DMS53 treated with DMSO at 0.1 percent for 48 hours (cell line): ENCODE measurements around the gene AOPEP.

Source experiments
- DNase-seq: peaks from one replicate; lab custom pipeline; 2025; ENCODE audit not compliant: unreplicated experiment; lab: John Stamatoyannopoulos, UW

Gene AOPEP

DNA sequence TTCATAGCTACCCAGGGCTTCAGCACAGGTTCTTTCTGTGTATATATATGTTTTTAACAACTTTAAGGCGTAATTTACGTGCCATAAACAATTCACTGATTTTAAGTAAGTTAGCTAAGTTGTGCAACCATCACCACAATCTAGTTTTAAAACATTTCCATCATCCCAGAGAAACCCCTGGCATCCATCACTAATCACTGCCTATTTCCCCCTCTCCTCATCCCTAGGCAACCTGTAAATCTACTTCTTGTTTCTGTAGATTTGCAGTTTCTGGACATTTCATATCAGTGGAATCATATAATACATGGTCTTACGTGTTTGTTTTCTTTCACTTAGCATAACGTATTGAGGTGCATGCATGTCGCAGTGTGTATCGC lies 299.6 kb downstream of the AOPEP start:
- no peak for DNase-seq

GRCh38 chr9:95027914-95028852 lies 301.7 kb downstream of the AOPEP start:
- peak; percentile 55 for DNase-seq

GRCh38 chr9:95028853-95029219 lies 302.3 kb downstream of the AOPEP start:
- DNase-seq, result peak; percentile 47

DNA sequence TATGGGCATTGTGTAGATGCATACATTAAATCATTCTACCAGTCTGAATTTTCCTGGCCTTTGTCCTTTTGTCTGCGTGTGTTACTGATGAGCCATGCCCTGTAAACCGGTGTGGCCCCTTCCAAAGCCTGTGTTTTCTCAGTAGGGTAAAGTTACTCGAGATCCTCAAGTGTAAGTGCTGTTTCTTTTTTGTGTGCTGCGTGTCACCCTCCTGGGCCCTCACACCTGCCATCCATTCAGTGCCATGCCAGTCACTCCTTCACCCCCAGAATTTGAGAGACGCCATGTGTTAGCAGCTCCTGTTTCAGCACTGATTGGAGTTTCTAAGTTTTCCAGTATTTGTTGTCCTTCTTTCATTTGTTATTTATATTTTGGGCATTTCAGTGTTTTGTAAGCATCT lies 302.8 kb downstream of the AOPEP start:
- DNase-seq, result peak; percentile 40

GRCh38 chr9:95029720-95030119 lies 303.2 kb downstream of the AOPEP start:
- DNase-seq, result no peak

DNA sequence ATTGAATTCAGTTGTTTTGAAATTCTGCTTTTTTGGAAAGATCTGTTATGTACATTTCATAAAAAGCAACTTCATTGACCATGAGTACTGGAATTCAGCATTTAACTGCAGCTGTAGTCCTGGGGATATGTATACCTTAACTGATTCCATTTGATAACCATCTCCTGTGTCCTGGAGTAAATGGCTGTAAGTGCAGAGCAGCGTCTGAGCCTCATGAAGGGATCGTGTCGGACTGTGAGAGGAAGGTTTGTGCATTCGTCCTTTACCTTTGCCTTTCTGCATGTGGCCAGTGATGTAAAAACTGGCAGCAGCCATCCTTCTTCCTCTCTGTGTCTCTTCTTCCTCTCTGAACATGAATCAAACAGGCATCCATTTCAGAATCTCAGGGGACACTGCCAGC lies 303.8 kb downstream of the AOPEP start:
- no peak for DNase-seq

DNA sequence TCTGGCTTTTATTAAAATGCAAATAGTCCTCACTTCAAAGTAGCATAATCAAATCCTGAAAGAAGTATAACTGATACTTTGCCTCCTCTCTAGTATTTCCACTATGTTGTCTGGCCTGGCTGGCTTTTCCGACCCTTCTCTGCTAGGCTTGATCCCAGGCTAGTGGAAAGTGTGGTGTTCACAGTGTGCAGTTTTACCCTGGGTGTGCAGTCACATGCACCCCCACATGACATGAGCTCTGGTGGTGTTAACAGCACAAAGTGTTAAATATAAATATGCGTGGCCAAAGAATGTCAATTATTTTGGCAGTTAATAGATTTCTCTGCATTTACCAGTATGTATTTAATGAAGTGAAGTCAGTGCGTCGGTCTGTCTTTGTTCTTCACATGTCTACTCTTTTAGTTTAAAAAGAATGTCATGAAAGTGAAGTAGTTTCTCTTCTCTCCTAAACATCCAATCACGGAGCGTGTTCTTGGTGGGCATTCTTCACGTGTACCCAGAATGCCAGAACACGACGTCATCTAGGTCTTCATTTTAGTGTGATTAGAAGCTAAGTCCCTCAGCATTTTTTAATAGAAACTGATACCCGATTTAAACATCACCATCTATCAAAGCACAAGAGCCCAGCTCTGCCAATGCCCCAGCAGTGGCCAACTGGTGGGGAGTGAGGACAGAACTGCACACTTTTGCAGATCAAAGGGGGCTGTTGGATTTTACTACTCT lies 304.6 kb downstream of the AOPEP start:
- peak; percentile 54 for DNase-seq

GRCh38 chr9:95031711-95032461 lies 305.4 kb downstream of the AOPEP start:
- peak; percentile 91 for DNase-seq

DNA sequence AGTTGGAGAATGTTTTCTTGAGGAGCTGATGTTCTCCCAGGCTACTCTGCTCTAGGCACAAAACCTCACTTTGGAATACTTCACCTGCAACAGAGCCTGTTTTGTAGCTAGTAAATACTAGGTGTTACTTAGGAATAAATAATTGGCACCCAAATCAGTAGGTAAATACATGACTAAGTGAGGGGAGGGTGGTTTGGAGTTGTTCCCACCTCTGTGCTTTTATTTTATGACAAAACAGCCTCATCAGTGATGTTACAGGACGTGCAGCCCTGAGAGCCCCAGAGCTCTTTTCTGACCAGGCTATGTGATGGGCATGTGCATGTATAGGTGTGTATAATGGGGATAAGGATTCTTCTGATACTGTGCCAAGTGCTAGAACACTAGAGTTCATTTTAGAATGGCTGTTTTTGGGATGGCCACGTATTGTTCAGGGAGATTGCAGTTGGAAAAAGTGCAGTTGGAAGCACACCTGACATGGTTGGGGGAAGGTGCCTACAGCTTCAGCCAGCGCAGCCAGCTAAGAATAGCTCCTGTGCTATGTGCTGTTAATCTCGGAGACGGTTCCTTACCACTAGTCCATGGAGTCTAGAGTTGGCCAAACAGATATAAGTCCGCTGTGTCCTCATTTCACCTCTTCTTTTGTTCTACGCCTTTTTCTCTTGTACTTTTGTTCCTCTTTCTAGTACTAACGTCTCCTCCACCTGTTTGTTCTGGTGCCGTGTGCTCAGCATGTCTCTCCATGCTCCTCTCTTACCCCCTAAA lies 306.3 kb downstream of the AOPEP start:
- DNase-seq, result peak; percentile 41

GRCh38 chr9:95035846-95036245 lies 309.3 kb downstream of the AOPEP start:
- no peak for DNase-seq

DNA sequence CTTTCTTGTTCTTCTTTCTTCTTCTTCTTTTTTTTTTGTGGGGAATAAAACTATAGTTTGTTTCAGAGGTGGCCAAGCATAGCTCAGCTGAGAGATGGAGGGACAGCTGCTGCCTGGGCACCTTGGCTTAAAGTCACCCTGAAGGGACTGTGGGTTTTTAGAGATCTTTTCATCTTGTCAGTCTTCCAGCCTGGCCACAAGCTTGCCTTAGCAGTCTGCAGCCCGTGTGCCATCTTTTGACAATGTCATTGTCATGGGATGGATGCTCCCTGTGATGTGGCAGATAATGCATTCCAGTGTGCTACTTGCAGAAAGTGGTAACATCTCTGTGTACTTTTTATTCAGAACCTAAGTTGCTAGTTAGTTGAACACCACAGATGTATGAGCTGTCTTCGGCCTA lies 310.2 kb downstream of the AOPEP start:
- DNase-seq, result no peak

DNA sequence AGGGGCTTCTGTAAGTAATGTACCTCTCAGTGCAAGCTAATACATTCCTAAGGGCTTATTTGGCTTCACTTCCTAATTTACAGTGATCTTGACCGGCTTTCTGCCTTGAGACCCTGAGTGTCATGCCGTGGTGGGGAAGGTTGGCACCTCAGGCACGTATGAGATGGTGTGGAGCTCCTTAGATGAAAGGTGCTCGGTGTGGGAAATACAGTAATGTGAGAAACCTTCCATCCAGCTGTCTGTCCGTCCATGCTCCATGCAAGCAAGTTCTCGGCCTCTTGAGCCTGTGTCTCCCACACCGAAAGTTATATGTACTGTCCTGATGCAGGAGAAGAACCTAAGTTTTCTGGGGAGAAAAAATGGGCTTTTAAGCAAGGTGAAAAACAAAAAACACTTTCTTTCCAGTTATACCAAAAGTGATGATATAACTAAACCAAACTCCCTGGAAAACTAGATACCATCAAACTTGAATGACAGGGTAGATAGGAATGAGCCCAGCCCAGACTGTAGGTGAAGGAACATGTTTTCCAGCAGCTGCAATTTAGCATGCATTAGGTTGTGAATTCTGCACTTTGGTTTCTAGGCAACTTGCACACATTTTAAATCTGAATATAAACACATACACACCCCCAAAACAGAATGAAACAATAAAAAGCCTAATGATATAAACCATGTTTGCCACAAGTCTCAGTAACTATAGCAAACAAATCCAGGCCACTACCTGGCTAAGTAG lies 311.5 kb downstream of the AOPEP start:
- DNase-seq, result no peak

GRCh38 chr9:95038666-95039065 lies 312.2 kb downstream of the AOPEP start:
- no peak for DNase-seq

DNA sequence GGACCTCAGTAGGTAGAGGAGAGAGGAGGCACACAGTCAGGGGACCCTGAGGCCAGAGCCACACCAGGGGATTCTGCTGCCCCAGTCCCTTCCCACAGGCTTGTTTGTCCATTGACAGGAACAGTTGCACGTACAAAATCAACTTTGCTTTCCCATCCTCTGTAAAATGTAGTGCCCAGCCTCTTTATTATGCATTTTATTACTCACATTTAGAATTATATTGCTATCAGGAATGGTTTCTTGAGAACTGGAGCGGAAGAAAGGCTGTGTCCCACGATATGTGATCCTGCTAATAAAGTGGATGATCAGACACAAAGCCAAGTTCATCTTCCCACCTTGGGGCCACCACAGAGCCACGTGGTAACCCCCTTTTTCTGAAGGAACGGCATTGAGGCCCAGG lies 313.6 kb downstream of the AOPEP start:
- DNase-seq, result no peak

DNA sequence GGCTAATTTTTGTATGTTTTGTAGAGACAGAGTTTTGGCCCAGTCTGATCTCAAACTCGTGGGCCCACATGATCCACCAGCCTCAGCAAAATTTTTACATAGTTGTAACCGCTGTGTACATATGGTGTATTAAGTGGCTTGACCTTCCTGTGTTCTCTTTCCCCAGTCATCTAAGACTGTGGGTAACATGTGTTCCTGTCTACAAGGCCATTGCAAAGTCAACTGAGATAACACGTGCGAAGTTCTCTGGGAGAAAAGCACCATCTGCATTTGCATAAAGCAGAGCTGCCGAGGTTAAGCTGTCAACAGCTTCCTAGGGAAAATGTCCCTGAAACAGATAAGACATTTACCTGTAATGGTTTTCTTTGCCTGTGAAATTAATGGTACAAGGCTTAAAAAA lies 317.3 kb downstream of the AOPEP start:
- DNase-seq, result peak; percentile 31

DNA sequence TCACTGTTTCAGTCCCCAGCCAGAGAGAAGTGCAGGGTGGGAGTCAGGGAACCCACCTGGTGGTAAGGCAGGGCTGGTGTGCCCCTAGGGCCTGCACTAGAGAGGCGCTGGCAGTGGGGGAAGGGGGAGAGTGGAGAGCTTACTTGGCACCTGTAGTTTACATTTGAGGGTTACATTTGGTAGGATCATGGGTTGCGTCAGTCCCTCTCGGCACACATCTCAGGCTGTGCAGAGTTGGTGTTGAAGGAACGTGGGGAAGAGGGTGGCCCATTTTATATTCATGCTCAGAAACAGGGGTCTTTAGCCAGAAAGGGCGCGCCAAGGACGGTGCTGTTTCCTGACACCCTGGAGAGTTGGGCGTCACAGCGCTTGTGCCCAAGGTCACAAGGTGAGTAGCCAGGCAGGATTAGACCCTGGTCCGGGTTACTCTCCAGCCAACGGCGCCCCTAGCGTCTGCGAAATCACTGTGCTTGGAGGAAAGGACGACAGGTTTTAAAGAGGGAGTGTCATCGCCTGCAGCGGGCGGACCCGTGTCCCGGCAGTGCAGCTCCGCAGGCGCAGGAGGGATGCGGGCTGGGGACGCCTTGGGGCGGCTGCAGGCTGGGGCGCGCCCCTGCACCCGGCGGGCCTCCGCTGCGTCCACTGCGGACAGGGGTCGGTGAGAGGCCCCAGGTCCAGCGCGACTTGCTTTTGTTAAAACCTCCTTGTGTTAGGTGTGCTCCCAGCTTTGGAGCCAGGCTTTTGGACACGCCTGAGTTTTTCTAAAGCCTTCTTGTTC lies 318.4 kb downstream of the AOPEP start:
- peak; percentile 80 for DNase-seq

- DNase-seq, result peak; percentile 66
These were observed 319.3 kb downstream of the AOPEP start for GRCh38 chr9:95045751-95046150.

GRCh38 chr9:95047452-95048224 lies 321.1 kb downstream of the AOPEP start:
- DNase-seq, result no peak
